NCI-H2107 treated with DMSO at 0.1 percent for 48 hours (cell line): ENCODE results near the gene L3MBTL4.
"Not testable (repeated sequence)": the region's sequence is repeated elsewhere in the genome, so short reads cannot be mapped to it uniquely, and the experiment has no call there.

Source experiments
- DNase-seq: peaks from one replicate; lab custom pipeline; 2025; ENCODE audit not compliant: unreplicated experiment; lab: John Stamatoyannopoulos, UW

Gene L3MBTL4

DNA sequence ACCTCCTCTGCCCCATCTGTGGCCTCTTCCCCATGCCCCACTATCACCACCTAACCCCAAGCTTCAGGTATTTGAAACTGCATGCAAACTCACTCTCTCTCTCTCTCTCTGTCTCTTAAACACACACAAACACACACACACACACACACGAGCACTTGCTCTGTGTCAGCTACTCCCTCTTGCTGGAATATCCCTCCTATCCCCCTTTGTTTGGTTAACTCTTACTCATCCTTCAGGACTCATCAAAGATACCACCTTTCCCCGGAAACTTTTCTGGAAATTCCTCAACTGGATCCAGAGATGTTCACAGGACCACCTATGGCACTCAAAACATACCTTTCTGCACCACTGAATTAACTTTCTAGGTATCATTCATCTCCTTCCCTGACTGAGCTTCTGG is 296.6 kb downstream of the L3MBTL4 start:
- no peak for DNase-seq

DNA sequence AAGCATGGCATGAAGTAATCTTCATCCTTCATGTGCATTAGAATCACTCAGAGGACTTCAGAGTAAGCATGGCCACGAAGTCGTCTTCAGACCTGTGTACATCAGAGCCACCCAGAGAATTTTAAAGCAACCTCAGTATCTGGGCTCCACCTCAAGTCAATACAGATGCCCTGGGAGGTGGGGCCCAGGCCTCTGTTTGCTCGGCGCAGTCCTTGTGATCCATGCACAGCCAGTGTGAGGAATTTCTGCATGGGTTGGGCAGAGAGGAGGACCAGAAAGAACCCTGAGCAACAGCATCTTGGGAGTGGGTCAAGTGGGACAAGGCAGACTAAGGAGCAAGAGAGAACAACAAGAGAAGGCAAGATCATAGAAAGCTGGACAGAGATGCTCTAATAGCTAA is 299.0 kb downstream of the L3MBTL4 start:
- no peak for DNase-seq

- no peak for DNase-seq
These were observed 301.1 kb downstream of the L3MBTL4 start for GRCh38 chr18:6113650-6114049.

DNA sequence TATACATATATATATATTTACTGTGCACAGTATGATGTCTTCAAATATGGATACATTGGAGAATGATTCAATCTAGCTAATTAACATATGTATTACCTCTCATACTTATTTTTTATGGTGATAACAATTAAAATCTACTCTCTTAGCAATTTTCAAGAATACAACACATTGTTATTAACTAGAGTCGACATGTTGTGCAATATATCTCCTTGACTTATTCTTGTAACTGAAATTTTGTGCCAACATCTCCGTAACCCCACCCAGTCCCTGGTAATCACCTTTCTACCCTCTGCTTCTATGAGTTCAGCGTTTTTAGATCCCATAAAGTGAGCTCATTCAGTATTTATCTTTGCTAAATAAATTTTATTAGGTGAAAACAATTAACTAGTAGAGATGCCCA is 303.0 kb downstream of the L3MBTL4 start:
- no peak for DNase-seq

DNA sequence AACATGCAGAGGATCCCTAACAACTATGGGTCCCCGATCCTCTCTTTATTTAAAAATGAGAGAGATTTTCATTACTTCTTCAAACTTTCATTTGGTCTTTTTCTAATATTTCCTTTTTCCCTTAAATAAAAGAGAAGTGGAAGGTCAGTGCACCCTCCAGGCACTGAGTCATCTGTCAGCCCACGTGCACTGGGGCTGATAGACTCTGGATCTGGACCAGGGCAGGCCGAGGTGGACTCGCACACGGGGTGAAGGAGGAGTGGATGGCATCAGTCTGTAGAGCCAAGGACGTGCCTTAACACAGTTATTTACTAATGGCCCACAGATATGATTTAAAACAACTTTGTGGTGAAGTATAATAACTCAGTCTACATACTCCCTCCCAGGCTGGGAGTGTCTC is 305.0 kb downstream of the L3MBTL4 start:
- no peak for DNase-seq

DNA sequence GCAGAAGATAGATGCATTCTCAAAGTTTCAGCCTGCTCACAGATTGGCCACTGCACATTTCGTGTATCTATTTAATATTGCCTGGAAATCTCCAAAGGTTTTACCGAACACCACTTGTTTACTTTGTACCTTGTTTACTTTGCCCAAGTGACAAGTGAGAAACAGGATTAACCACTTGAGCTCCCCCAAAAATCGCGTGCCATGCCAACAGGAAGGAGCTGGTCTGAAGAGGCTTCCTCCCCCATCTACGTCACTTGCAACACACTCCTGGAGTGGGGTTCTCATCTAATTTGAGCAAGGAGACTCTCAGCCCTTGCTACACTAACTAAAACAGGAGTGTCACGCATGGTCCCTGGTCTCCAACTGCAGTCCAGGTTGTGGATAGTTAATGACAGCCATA is 306.9 kb downstream of the L3MBTL4 start:
- DNase-seq: no peak

DNA sequence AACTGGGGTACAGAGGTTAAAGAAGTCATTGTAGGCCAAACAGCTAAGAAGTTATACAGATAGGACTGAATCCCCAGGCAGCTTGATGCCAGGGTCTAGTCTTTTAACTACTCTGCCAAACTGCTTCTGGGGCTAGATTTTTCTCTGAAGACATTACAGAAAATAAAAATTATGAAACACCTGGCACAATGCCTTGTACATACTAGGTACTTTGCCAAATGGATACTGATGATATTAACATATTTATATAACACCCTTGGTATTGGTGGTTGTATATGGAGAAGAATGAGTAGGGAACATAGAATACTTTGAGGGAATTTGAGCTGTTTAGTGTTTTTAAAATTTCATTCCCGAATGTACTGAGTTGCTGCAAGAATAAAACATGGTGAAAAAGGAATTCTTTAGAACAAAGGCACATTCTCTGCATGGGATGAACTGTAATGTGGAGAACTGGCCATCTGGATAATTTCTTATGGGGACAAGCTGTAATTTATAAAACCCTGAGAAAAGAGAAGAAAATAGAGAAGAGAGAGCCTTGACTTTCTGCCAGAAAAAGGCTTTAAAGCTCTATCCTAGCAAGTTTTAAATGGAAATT is 308.5 kb downstream of the L3MBTL4 start:
- no peak for DNase-seq

DNA sequence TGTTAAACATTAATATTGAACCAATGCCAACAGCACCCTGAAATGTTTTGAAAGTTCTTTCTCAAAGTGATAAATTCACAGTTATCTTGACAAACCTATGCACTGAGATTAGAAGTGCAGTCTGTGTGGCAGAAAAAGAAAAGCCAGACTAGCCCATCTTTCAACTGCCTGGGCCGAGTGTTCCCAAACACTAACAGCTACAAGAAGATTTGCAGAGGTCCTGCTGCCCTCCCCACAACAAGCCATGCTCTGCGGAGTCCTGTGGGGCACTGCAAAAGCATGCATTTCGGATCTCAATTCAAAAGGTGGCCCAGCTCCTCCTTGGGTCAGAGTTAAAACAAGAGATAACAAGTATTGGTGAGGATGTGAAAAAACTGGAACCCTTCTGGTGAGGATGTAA is 311.0 kb downstream of the L3MBTL4 start:
- DNase-seq: no peak

DNA sequence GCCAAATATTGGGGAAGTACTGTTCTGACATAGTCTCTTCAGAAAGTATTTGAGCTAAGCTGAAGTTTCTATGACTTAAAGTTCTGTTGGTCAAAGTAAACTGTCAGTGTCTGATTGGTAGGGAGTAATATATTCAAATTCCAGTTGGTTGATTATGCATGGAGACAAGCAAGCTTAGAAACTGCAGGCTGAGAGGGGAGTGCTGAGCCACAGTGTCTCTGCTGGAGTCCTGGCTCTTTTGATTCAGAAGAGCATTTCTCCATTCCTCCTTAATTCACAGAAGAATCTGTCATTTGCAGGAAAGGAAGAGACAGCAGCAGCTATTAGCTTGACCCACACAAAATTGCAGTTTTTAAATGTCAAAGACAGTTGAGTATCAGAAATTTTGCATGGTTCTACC is 318.0 kb downstream of the L3MBTL4 start:
- no peak for DNase-seq

- no peak for DNase-seq
These were observed 326.3 kb downstream of the L3MBTL4 start for GRCh38 chr18:6088432-6088831.

DNA sequence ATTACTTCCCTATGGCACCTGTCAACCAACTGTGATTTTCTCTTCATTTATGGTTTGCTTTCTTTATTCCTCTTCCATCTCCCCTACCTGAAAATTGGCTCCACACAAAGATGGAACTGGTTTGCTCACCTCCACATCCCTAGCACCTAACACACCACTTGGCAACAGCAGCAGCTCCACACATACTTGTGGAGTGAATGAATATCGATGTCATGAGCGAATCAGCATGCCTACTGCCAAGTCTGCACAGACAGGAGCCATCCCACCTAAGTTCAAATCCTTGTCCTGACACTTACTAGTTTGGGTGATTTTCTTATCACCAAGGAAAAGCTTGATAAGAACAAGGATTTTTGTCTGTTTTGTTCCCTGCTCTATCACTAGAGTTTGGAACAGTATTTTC is 328.0 kb downstream of the L3MBTL4 start:
- no peak for DNase-seq

DNA sequence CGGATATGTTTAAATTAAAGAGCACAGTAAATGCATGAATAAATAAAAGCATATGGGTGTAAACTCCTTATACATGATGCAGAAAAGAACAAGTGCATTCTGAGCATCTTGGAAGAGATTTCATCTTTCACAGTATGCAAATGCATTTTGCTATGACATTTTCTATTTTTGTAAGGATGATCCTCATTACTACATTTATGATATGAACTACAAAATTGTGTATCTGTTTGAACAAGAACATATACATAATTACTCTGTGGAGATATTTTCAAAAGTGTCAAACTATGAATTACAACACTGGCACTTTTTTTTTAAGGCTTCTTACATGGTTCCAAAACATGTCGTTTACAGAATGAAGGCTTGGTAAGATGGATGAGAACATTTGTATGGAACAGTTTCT is 335.3 kb downstream of the L3MBTL4 start:
- no peak for DNase-seq

- DNase-seq: no peak
These were observed 335.8 kb downstream of the L3MBTL4 start for GRCh38 chr18:6078877-6079276.

DNA sequence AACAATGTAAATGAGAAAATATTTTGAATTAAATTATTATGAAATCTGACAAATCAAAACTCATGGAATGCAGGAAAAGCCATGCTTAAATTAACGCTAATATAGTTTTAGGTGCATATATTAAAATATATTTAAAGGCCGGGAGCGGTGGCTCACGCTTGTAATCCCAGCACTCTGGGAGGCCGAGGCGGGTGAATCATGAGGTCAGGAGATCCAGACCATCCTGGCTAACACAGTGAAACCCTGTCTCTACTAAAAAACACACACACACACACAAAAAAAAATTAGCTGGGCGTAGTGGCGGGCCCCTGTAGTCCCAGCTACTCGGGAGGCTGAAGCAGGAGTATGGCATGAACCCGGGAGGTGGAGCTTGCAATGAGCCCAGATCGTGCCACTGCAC is 342.3 kb downstream of the L3MBTL4 start:
- not testable (repeated sequence) for DNase-seq

GRCh38 chr18:6069539-6069938 is 345.2 kb downstream of the L3MBTL4 start:
- DNase-seq: no peak

- DNase-seq: no peak
These were observed 345.6 kb downstream of the L3MBTL4 start for GRCh38 chr18:6069103-6069502.

DNA sequence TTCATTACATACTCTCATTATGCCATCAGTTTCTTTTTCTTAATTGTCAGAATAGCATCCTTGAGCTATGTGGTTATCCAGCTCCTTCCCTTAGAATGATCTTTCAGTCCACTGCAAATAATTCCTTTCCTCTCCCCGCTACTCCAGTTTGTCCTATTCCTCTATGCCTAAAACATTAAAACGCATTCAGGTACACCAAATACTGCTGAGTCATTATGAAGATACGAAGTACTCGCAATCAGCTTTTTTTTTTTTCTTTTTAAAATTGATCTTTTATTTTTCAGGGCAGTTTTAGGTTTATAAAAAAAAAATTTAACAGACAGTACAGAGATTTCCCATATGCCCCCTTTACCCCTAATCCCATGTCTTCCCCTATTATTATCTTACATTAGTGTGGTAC is 354.6 kb downstream of the L3MBTL4 start:
- DNase-seq: no peak

DNA sequence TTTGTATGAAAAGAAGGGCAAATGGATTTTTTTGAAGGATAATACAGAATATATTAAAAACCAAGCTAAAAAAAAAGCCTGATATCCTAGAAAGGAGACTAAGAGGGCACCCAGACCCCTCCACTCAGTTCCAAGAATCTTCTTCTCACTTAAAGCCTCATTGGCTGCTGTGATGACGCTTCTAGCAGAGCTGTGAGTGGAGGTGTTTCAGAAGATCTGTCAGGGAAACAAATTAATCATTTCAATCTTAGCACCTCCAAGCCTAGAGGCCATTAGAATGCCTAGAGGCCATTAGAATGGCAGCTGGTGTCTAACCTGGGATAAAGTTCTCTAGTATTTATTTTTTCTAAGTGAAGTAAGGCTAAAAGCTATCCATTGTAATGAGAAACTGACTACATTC is 355.2 kb downstream of the L3MBTL4 start:
- no peak for DNase-seq

DNA sequence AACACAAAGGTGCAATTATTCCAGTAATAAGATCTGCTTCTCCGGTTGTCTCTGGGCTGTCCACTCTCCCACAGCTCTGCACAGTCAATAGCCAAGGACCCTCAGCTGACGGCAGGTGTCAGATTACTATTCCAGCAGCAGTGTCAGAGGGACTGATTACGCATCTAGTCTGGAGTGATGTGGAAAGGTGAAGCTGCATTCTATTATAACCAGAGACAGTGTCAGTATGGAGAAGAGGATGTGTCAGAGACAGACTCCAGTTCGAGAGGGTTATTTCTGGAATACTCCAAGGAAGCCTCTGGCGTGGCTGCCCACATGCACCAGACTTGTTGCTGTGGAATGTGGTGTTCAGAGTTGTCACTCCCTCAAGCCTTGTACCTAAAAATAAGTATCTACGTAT is 355.8 kb downstream of the L3MBTL4 start:
- DNase-seq: peak; percentile 74

DNA sequence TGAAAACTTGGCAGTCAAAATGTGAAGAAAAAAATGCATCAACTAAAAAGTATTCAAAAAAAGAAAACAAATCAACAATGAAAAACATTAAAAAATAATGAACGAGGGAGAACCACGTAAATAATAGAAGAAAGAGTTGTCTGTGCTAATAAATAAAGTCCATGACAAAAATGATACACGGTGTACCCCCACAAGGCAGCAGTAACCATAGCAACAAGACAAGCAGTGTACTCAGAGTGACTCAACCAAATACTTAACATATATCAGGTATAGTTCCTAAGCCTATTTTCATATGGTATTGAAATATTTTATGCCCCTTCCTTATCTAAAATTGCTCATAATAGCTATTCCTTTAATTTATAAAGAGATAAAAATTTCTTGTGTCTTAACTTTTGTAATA is 357.1 kb downstream of the L3MBTL4 start:
- DNase-seq: no peak

DNA sequence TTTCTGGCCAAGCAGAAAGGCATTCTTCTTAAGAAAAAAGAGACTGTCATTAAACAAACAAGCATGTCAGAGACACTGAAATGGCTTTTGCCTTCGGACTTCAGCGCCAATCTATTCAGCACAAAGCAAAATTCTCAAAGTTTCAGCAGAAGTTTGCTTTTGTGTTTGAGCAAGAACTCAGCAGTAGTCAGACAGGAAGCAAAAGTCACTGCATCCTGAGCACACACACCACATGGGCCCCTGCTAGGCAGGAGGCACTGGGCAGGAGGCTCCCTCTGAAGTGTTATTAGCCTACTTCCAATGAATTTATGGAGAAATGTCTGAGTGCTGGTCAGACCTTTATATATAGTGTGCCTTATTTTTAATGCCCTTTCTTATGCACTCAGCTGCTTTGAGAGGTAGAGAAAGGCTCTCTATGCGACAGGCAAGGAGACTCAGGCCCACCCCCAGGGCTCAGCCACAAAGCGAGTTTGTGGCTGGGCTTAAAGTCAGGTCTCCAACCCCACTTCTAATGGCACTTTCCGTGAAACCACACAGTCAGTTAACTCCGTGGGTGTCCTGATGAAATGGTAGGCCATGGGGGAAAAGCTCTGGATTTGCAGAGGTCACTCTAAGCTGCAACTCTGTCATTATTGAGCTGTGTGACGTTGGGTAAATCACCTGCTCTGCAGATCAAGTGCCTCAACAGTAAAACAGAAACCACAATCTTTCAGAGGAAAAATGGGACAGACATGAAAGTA is 358.4 kb downstream of the L3MBTL4 start:
- no peak for DNase-seq

GRCh38 chr18:6055711-6056110 is 359.0 kb downstream of the L3MBTL4 start:
- no peak for DNase-seq

- no peak for DNase-seq
These were observed 360.4 kb downstream of the L3MBTL4 start for GRCh38 chr18:6054256-6054842.
